ENCODE measurements around the gene RNASEH2B.

- TF ChIP-seq MXI1 (IDR thresholded peaks at IDR 0.05; ENCODE audit: low read depth, low read length) (no peak), ELK1 (CRISPR knock-in tag; IDR thresholded peaks at IDR 0.05) (no peak), EP300 (IDR thresholded peaks at IDR 0.05; ENCODE audit: low read length) (no peak)
Observed at GRCh38 chr13:50908371-50908770, 1.2 kb upstream of the RNASEH2B start.

Measured in K562 (cell line).